ENCODE results near the gene SCAF1.

SCAF1 gene

DNA sequence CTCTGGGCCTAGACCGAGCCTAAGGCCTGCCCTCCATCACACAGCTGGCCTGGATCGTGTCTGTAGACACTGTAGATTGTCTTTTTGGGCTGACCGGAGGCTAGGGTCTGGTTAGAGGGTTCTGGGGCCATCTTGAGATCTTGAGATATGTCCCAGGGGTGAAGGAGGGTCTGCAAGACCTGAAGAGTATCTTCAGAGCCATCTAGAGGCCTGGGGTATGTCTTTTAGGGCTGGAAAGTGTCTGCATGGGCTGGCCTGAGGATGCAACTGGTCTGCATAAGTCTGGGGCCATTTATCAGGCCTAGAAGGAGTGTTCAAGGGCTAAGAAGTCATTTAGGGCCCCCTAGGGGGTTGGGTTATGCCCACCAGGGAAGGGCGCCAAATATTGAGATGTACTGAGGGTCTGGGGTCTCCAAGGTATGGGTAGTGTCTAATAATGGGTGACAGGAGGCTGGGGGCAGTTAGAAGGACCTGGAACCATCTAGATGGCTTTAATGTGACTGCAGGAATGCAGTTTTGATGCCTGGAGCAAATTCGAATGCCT is 555 bp downstream of the SCAF1 start:
- Histone ChIP-seq H3K27ac (replicated peaks) (peak overlapping the region; percentile 88), H3K27me3 (ENCODE audit: insufficient read depth, poor library complexity, severe bottlenecking) (no peaks in the 10 kb centered on the region), H3K4me3 (replicated peaks; ENCODE audit: insufficient read depth, low read length) (peak overlapping the region; percentile 96)
- TF ChIP-seq SPI1 (IDR thresholded peaks at IDR 0.05; ENCODE audit: borderline replicate concordance, low read depth) (no peak), POLR2AphosphoS5 (IDR thresholded peaks at IDR 0.05; ENCODE audit: low read depth) (no peak), GABPA (IDR thresholded peaks at IDR 0.05; ENCODE audit: low read depth) (no peak)
- TF ChIP-seq, protein P1, sequence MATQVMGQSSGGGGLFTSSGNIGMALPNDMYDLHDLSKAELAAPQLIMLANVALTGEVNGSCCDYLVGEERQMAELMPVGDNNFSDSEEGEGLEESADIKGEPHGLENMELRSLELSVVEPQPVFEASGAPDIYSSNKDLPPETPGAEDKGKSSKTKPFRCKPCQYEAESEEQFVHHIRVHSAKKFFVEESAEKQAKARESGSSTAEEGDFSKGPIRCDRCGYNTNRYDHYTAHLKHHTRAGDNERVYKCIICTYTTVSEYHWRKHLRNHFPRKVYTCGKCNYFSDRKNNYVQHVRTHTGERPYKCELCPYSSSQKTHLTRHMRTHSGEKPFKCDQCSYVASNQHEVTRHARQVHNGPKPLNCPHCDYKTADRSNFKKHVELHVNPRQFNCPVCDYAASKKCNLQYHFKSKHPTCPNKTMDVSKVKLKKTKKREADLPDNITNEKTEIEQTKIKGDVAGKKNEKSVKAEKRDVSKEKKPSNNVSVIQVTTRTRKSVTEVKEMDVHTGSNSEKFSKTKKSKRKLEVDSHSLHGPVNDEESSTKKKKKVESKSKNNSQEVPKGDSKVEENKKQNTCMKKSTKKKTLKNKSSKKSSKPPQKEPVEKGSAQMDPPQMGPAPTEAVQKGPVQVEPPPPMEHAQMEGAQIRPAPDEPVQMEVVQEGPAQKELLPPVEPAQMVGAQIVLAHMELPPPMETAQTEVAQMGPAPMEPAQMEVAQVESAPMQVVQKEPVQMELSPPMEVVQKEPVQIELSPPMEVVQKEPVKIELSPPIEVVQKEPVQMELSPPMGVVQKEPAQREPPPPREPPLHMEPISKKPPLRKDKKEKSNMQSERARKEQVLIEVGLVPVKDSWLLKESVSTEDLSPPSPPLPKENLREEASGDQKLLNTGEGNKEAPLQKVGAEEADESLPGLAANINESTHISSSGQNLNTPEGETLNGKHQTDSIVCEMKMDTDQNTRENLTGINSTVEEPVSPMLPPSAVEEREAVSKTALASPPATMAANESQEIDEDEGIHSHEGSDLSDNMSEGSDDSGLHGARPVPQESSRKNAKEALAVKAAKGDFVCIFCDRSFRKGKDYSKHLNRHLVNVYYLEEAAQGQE (IDR thresholded peaks at IDR 0.05; ENCODE audit: insufficient replicate concordance, low read depth): no peak
- TF ChIP-seq, protein P2, sequence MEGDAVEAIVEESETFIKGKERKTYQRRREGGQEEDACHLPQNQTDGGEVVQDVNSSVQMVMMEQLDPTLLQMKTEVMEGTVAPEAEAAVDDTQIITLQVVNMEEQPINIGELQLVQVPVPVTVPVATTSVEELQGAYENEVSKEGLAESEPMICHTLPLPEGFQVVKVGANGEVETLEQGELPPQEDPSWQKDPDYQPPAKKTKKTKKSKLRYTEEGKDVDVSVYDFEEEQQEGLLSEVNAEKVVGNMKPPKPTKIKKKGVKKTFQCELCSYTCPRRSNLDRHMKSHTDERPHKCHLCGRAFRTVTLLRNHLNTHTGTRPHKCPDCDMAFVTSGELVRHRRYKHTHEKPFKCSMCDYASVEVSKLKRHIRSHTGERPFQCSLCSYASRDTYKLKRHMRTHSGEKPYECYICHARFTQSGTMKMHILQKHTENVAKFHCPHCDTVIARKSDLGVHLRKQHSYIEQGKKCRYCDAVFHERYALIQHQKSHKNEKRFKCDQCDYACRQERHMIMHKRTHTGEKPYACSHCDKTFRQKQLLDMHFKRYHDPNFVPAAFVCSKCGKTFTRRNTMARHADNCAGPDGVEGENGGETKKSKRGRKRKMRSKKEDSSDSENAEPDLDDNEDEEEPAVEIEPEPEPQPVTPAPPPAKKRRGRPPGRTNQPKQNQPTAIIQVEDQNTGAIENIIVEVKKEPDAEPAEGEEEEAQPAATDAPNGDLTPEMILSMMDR (IDR thresholded peaks at IDR 0.05; ENCODE audit: insufficient read depth, low read length): no peak
- no peak for DNase-seq (ENCODE audit: low read depth in 1 of 2, low spot score in 1 of 2)

DNA sequence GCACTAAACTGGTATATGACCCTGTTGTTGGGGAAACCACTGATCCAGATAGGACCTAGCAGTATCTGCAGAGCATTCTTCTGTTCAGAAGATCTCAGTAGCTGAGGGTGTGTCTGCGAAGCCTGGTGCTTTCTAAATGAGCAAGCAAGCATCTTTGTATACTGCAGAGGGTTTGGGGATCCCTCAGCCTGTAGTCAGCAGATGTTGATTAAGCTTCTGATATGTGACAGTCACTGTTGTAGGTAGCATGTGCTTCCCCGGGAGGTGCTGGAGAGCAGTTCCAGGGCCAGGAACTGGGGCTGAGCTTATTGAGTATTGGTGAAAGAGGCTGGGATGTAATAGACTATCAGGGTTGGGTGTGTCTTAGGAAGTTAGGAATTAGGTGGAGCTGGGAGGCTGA is 1.5 kb downstream of the SCAF1 start:
- TF ChIP-seq, protein P1 (IDR thresholded peaks at IDR 0.05; ENCODE audit: insufficient replicate concordance, low read depth): no peak
- TF ChIP-seq GABPA (IDR thresholded peaks at IDR 0.05; ENCODE audit: low read depth): no peak
- TF ChIP-seq POLR2AphosphoS5 (IDR thresholded peaks at IDR 0.05; ENCODE audit: low read depth): no peak
- no peak for TF ChIP-seq SPI1 (IDR thresholded peaks at IDR 0.05; ENCODE audit: borderline replicate concordance, low read depth)
- TF ChIP-seq, protein P2 (IDR thresholded peaks at IDR 0.05; ENCODE audit: insufficient read depth, low read length): no peak
- Histone ChIP-seq H3K27ac (replicated peaks) (peak overlapping the region; percentile 88; the same call in 1 of the 2 replicates), H3K27me3 (ENCODE audit: insufficient read depth, poor library complexity, severe bottlenecking) (no peaks in the 10 kb centered on the region), H3K4me3 (replicated peaks; ENCODE audit: insufficient read depth, low read length) (no peak overlapping the region)
- no peak for DNase-seq (ENCODE audit: low read depth in 1 of 2, low spot score in 1 of 2)

DNA sequence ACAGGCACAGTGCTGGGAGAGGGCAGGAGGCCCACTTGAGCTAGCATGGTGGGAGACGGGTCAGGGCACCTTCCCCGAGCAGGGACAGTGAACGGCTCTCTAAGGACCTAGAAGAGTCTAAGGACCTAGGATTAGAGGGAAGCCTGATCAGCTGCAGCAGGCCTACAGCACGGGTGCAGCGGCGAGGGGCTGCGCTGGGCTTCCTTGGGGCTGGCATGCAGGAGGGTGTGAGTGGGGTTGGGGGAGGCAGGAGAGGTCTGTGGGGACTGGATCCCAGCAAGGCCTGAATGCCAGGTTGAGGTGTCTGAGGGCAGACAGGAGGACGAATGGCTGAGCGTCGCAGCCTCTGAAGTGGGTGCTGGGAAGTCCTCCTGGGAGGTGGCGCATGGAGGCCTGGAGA is 3.6 kb downstream of the SCAF1 start:
- TF ChIP-seq POLR2AphosphoS5 (IDR thresholded peaks at IDR 0.05; ENCODE audit: low read depth) (no peak), GABPA (IDR thresholded peaks at IDR 0.05; ENCODE audit: low read depth) (no peak), SPI1 (IDR thresholded peaks at IDR 0.05; ENCODE audit: borderline replicate concordance, low read depth) (no peak)
- TF ChIP-seq, protein P1 (IDR thresholded peaks at IDR 0.05; ENCODE audit: insufficient replicate concordance, low read depth): no peak
- TF ChIP-seq, protein P2 (IDR thresholded peaks at IDR 0.05; ENCODE audit: insufficient read depth, low read length): no peak
- DNase-seq (ENCODE audit: low read depth in 1 of 2, low spot score in 1 of 2): no peak
- H3K27me3 ChIP-seq (ENCODE audit: insufficient read depth, poor library complexity, severe bottlenecking): no peaks in the 10 kb centered on the region
- H3K27ac ChIP-seq (replicated peaks): no peak overlapping the region
- H3K4me3 ChIP-seq (replicated peaks; ENCODE audit: insufficient read depth, low read length): no peak overlapping the region
